H1 (cell line): Measurements from ENCODE around the gene CADPS. TPM values are rescaled to one million over a fixed set of nuclear protein-coding genes. Genes with fewer than 3 reads are reported as not detected.
A peak's percentile ranks its signal among the peaks of the same experiment; 100 is the strongest.

Experiments
- CTCF ChIA-PET: fragments of 300-600 bp; sonication (Branson Sonifier 250); formaldehyde crosslinking; loops from one replicate; lab custom pipeline; 2021; ENCODE audit not compliant: partially characterized antibody; lab: Charles Lee
- POLR2A ChIA-PET: fragments of 300-600 bp; sonication (Branson Sonifier 250); formaldehyde crosslinking; loops from one replicate; lab custom pipeline; 2021; ENCODE audit warnings: inconsistent platforms; ENCODE audit not compliant: partially characterized antibody; lab: Charles Lee
- DNase-seq, 2 experiments: peaks; one replicate each; pipeline versions ENCODE4 v3.0.0 to v3.0.0-alpha.2; 2010 to 2022; ENCODE audit warnings: low spot score in 2 of 2, low read depth in 1 of 2, mixed read lengths in 1 of 2
- FAIRE-seq: peaks from 2 replicates; lab custom pipeline; 2011; peaks lifted over from hg19 to GRCh38; lab: Jason Lieb, UNC
- H2AFZ ChIP-seq: 2 replicates; pipeline ENCODE4 v1.8.1; 2012; ENCODE audit warnings: low read length, inconsistent platforms
- H2AK5ac ChIP-seq: 2 replicates; pipeline ENCODE4 v1.6.1; 2013; ENCODE audit warnings: low read depth, low read length
- H2BK120ac ChIP-seq: replicated peaks from 2 replicates; pipeline ENCODE3; 2013; ENCODE audit warnings: low read depth, low read length, inconsistent platforms
- H2BK12ac ChIP-seq: 2 replicates; pipeline ENCODE4 v1.6.1; 2013; ENCODE audit warnings: low read depth, low read length
- H2BK15ac ChIP-seq: 2 replicates; pipeline ENCODE4 v1.6.1; 2013; ENCODE audit warnings: low read length
- H2BK20ac ChIP-seq: 2 replicates; pipeline ENCODE4 v1.6.1; 2013; ENCODE audit warnings: low read length
- H2BK5ac ChIP-seq: 2 replicates; pipeline ENCODE4 v1.6.1; 2013; ENCODE audit warnings: low read depth, low read length
- H3K14ac ChIP-seq: 2 replicates; pipeline ENCODE4 v1.6.1; 2013; ENCODE audit warnings: inconsistent platforms; ENCODE audit not compliant: insufficient read length
- H3K18ac ChIP-seq: 2 replicates; pipeline ENCODE4 v1.6.1; 2013; ENCODE audit warnings: low read length; ENCODE audit errors: extremely low read depth
- H3K23ac ChIP-seq: 2 replicates; pipeline ENCODE4 v1.6.1; 2013; ENCODE audit warnings: inconsistent platforms; ENCODE audit not compliant: insufficient read length
- H3K23me2 ChIP-seq: 2 replicates; pipeline ENCODE4 v1.6.1; 2013; ENCODE audit warnings: low read depth, low read length
- H3K27ac ChIP-seq: 2 replicates; pipeline ENCODE4 v1.6.1; 2011; ENCODE audit warnings: low read depth, low read length, inconsistent platforms
- H3K27me3 ChIP-seq, 4 experiments: replicated peaks in 1 of 4; 1 replicate in 1 of 4; 2 replicates in 3 of 4; pipeline versions ENCODE4 v1.6.1 to v1.8.1; 2011 to 2013; ENCODE audit warnings: low read length in 3 of 4, mild to moderate bottlenecking in 3 of 4, inconsistent platforms in 2 of 4, mixed read lengths in 2 of 4, moderate library complexity in 1 of 4; ENCODE audit not compliant: control insufficient read depth in 3 of 4, insufficient read depth in 3 of 4; ENCODE audit errors: extremely low read depth in 1 of 4
- H3K36me3 ChIP-seq, 4 experiments: 2 replicates each; pipeline versions ENCODE4 v1.6.1 to v1.8.1; 2011 to 2013; ENCODE audit warnings: mild to moderate bottlenecking in 4 of 4, low read length in 3 of 4, moderate library complexity in 2 of 4, control low read depth in 1 of 4, inconsistent platforms in 1 of 4; ENCODE audit not compliant: insufficient read depth in 4 of 4, control insufficient read depth in 2 of 4
- H3K4ac ChIP-seq: replicated peaks from 2 replicates; pipeline ENCODE3; 2013; ENCODE audit warnings: low read length, low read depth, mixed read lengths, inconsistent platforms; ENCODE audit not compliant: insufficient read length
- H3K4me1 ChIP-seq, 4 experiments: replicated peaks in 1 of 4; 1 replicate in 1 of 4; 2 replicates in 3 of 4; pipeline versions ENCODE4 v1.6.1 to v1.8.1; 2011 to 2013; ENCODE audit warnings: low read length in 3 of 4, inconsistent platforms in 2 of 4, mixed read lengths in 1 of 4; ENCODE audit not compliant: insufficient read depth in 4 of 4, control insufficient read depth in 3 of 4
- H3K4me2 ChIP-seq, 2 experiments: 2 replicates each; pipeline versions ENCODE4 v1.6.1 to v1.8.1; 2011 to 2013; ENCODE audit warnings: low read depth in 2 of 2, low read length in 2 of 2, control low read depth in 1 of 2, inconsistent platforms in 1 of 2, mild to moderate bottlenecking in 1 of 2; ENCODE audit not compliant: insufficient read depth in 1 of 2
- H3K4me3 ChIP-seq, 4 experiments: fragments of 200-600, 300-600 bp in 1 of 4; sonication (generic), shearing (Covaris generic), sonication (Bioruptor Twin) in 1 of 4; 2 replicates each; pipeline versions ENCODE4 v1.5.1 to v1.8.1; 2011 to 2016; ENCODE audit warnings: low read length in 4 of 4, low read depth in 3 of 4, control low read depth in 2 of 4, inconsistent platforms in 2 of 4, mild to moderate bottlenecking in 2 of 4, mixed read lengths in 1 of 4, moderate library complexity in 1 of 4; ENCODE audit not compliant: insufficient read depth in 2 of 4; ENCODE audit errors: extremely low read depth in 1 of 4
- H3K56ac ChIP-seq: replicated peaks from 2 replicates; pipeline ENCODE3; 2013; ENCODE audit warnings: low read depth, mild to moderate bottlenecking, mixed read lengths, low read length, inconsistent platforms; ENCODE audit not compliant: insufficient read length
- H3K79me1 ChIP-seq: 2 replicates; pipeline ENCODE4 v1.6.1; 2013; ENCODE audit warnings: low read depth, low read length, control low read depth
- H3K79me2 ChIP-seq, 2 experiments: 2 replicates each; pipeline versions ENCODE4 v1.6.1 to v1.8.1; 2012 to 2013; ENCODE audit warnings: low read length in 2 of 2, mild to moderate bottlenecking in 2 of 2, inconsistent platforms in 1 of 2; ENCODE audit not compliant: insufficient read depth in 2 of 2, control insufficient read depth in 1 of 2
- H3K9ac ChIP-seq, 4 experiments: replicated peaks in 1 of 4; 1 replicate in 1 of 4; 2 replicates in 3 of 4; pipeline versions ENCODE4 v1.6.1 to v1.8.1; 2011 to 2013; ENCODE audit warnings: low read depth in 3 of 4, low read length in 3 of 4, control low read depth in 2 of 4, mild to moderate bottlenecking in 2 of 4, moderate library complexity in 2 of 4, inconsistent platforms in 1 of 4; ENCODE audit errors: extremely low read depth in 1 of 4
- H3K9me3 ChIP-seq, 2 experiments: 2 replicates each; pipeline versions ENCODE4 v1.6.1 to v1.8.1; 2012 to 2013; ENCODE audit warnings: mild to moderate bottlenecking in 2 of 2, moderate library complexity in 2 of 2, control low read depth in 1 of 2, inconsistent platforms in 1 of 2, low read depth in 1 of 2, low read length in 1 of 2, mixed read lengths in 1 of 2; ENCODE audit not compliant: insufficient read depth in 2 of 2
- H4K20me1 ChIP-seq, 2 experiments: replicated peaks in 1 of 2; 2 replicates each; pipeline versions ENCODE3 to v1.8.1; 2011 to 2013; ENCODE audit warnings: inconsistent platforms in 2 of 2, low read length in 2 of 2, mild to moderate bottlenecking in 1 of 2; ENCODE audit not compliant: insufficient read depth in 2 of 2, control insufficient read depth in 1 of 2
- H4K5ac ChIP-seq: 2 replicates; pipeline ENCODE4 v1.6.1; 2013; ENCODE audit warnings: low read length, low read depth, mixed read lengths, inconsistent platforms; ENCODE audit not compliant: insufficient read length
- H4K8ac ChIP-seq: 2 replicates; pipeline ENCODE4 v1.8.0; 2013; ENCODE audit warnings: mild to moderate bottlenecking, moderate library complexity, low read length, inconsistent platforms; ENCODE audit not compliant: insufficient read depth; ENCODE audit errors: extremely low read depth
- H4K91ac ChIP-seq: replicated peaks from 2 replicates; pipeline ENCODE3; 2013; ENCODE audit warnings: low read length, mixed read lengths, inconsistent platforms; ENCODE audit not compliant: insufficient read length
- BCL11A ChIP-seq, 2 experiments: IDR thresholded peaks; one replicate each; pipeline ENCODE4 v1.6.1; 2011; ENCODE audit warnings: low read depth in 2 of 2, low read length in 2 of 2, mild to moderate bottlenecking in 2 of 2
- FOSL1 ChIP-seq: IDR thresholded peaks from 2 replicates; pipeline ENCODE4 v1.6.1; 2011; ENCODE audit warnings: mild to moderate bottlenecking, low read depth, low read length, moderate library complexity; ENCODE audit not compliant: insufficient read depth
- HDAC2 ChIP-seq, 2 experiments: fragments of 300-600 bp in 1 of 2; sonication (generic) in 1 of 2; IDR thresholded peaks; 2 replicates each; pipeline ENCODE4 v1.6.1; 2011 to 2012; ENCODE audit warnings: low read depth in 2 of 2, low read length in 2 of 2, mild to moderate bottlenecking in 2 of 2, moderate library complexity in 2 of 2, borderline replicate concordance in 1 of 2, inconsistent platforms in 1 of 2
- NANOG ChIP-seq: IDR thresholded peaks from 2 replicates; pipeline ENCODE4 v1.6.1; 2011; ENCODE audit warnings: low read length, low read depth, mild to moderate bottlenecking, inconsistent platforms; ENCODE audit not compliant: insufficient read depth, poor library complexity, severe bottlenecking
- POLR2A ChIP-seq, 2 experiments: IDR thresholded peaks; 1 replicate in 1 of 2; 2 replicates in 1 of 2; pipeline ENCODE4 v1.6.1; 2011; ENCODE audit warnings: low read depth in 2 of 2, low read length in 2 of 2, mild to moderate bottlenecking in 2 of 2; ENCODE audit errors: control extremely low read depth in 1 of 2
- SAP30 ChIP-seq: fragments of 300-600 bp; sonication (generic); IDR thresholded peaks from 2 replicates; pipeline ENCODE4 v1.7.1; 2012; ENCODE audit warnings: low read length, moderate library complexity, mild to moderate bottlenecking, inconsistent platforms; ENCODE audit not compliant: insufficient read depth, insufficient replicate concordance
- SRF ChIP-seq: IDR thresholded peaks from 2 replicates; pipeline ENCODE4 v1.6.1; 2011; ENCODE audit warnings: mild to moderate bottlenecking, low read depth, low read length, moderate library complexity
- TAF7 ChIP-seq: optimal IDR thresholded peaks from 2 replicates; pipeline ENCODE3; 2011; ENCODE audit warnings: low read depth, mild to moderate bottlenecking, inconsistent platforms, low read length, moderate library complexity, borderline replicate concordance
- TEAD4 ChIP-seq: IDR thresholded peaks from 2 replicates; pipeline ENCODE4 v1.6.1; 2012; ENCODE audit warnings: low read depth, low read length, inconsistent platforms, mixed read lengths
- YY1 ChIP-seq: IDR thresholded peaks from 2 replicates; pipeline ENCODE4 v1.6.1; 2011; ENCODE audit warnings: low read depth, mild to moderate bottlenecking, low read length
- WGBS, 2 experiments: shearing (Covaris generic) in 1 of 2; methylation state at CpG; one replicate each; pipeline versions ENCODE4 v1.1.6 to v1.1.7; 2013 to 2015; ENCODE audit warnings: low lambda C conversion rate in 2 of 2, mixed read lengths in 2 of 2, inconsistent platforms in 1 of 2, low coverage in 1 of 2, missing lambda C conversion rate in 1 of 2; ENCODE audit not compliant: insufficient replicate concordance in 2 of 2, insufficient coverage in 1 of 2, insufficient read length in 1 of 2; ENCODE audit errors: extremely low coverage in 1 of 2, missing lambda C conversion rate in 1 of 2; 5-methylcytosine and 5-hydroxymethylcytosine counted together
- polyA plus RNA-seq, 7 experiments: library from polyadenylated mRNA; depleted of rRNA in 3 of 7; stranded (reverse) in 5 of 7; unstranded in 2 of 7; fragments of >200 nt in 5 of 7; fragments of 200-250 nt in 2 of 7; gene quantifications; 1 replicate in 5 of 7; 2 replicates in 1 of 7; 4 replicates in 1 of 7; pipeline versions ENCODE4 v1.2.1 to v1.2.3, GENCODE V29; 2011 to 2013; ENCODE audit warnings: missing spikeins in 2 of 7, mixed read lengths in 2 of 7
- total RNA-seq: library from RNA; stranded (reverse); fragmentation: NEBNext Ultra II Directional; extraction: Animal tissue kit (Norgen Biotek cat#: 25700); gene quantifications from 2 replicates; pipeline ENCODE4 v1.2.1, GENCODE V29; 2021
- TF ChIP-seq, protein P1 (sequence below): IDR thresholded peaks from 2 replicates; pipeline ENCODE4 v1.6.1; 2011; ENCODE audit warnings: low read depth, mild to moderate bottlenecking, low read length; ENCODE audit not compliant: insufficient read depth

CADPS gene
- total and polyA plus RNA-seq, 2 of the 8 experiments (the other 6 are each of a cell fraction or from before 2014, with no cell fraction given), result 7.1 to 10.2 TPM

GRCh38 chr3:62708638-62709373, 166.4 kb downstream of the CADPS start:
- Histone ChIP-seq H3K23me2 (no peaks in the 10 kb centered on the region), H2AFZ (peak overlapping the region; percentile 55; the same call in 1 of the 2 replicates), H2AK5ac (no peak overlapping the region), H3K23ac (no peak overlapping the region), H2BK20ac (no peak overlapping the region), H4K91ac (no peak overlapping the region), H3K79me1 (no peaks in the 10 kb centered on the region), H3K4ac (no peak overlapping the region), H4K20me1 (no peaks in the 10 kb centered on the region), H4K8ac (no peak overlapping the region), H2BK15ac (no peak overlapping the region), H3K4me3 (no peak overlapping the region), H3K27ac (no peak overlapping the region), H3K27me3 (peaks cover 0 to 1% (median 0%) of the 10 kb centered on the region in 4 experiments; a peak in 1 of 7 replicates), H2BK120ac (no peak overlapping the region), H3K9ac (no peak overlapping the region), H3K4me1 (peaks cover 5 to 13% (median 8%) of the 10 kb centered on the region in 4 experiments; a peak in 6 of 7 replicates), H3K4me2 (no peak overlapping the region; a peak in 1 of 4 replicates), H3K9me3 (no peaks in the 10 kb centered on the region), H3K56ac (no peak overlapping the region), H3K14ac (no peak overlapping the region), H2BK5ac (no peak overlapping the region; the same call in 1 of the 2 replicates), H3K18ac (peak overlapping the region; percentile 55; the same call in 1 of the 2 replicates), H3K36me3 (no peaks in the 10 kb centered on the region), H4K5ac (no peak overlapping the region), H3K79me2 (no peaks in the 10 kb centered on the region), H2BK12ac (no peak overlapping the region)
- ChIA-PET CTCF (interaction anchor here (0.6 to 2.1 kb wide), 7 partner anchors 8 to 521 kb away, joined by 3 to 7 read pairs (median 6); no protein-coding TSS in a partner anchor), POLR2A (interaction anchor here (0.7 to 1.0 kb wide), 2 partner anchors 9 to 15 kb away, joined by 3 read pairs; no protein-coding TSS in a partner anchor)
- no peak for DNase-seq
- FAIRE-seq, result peak; percentile 13
- 54% methylated on average over 5 of the region's 5 CpGs; no CpG with 5 or more reads in 1 of the 2 experiments for WGBS, 2 experiments
- TF ChIP-seq, protein P1, sequence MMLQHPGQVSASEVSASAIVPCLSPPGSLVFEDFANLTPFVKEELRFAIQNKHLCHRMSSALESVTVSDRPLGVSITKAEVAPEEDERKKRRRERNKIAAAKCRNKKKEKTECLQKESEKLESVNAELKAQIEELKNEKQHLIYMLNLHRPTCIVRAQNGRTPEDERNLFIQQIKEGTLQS, result no peak
- TF ChIP-seq TEAD4, result no peak
- TF ChIP-seq HDAC2 (IDR thresholded peaks at IDR 0.05; ENCODE audit: borderline replicate concordance in 1 of 2, low read depth in 2 of 2, low read length in 2 of 2), result no peak
- no peak for TF ChIP-seq SRF
- TF ChIP-seq BCL11A (IDR thresholded peaks at IDR 0.05; ENCODE audit: low read depth in 2 of 2, low read length in 2 of 2), result no peak
- no peak for TF ChIP-seq POLR2A (IDR thresholded peaks at IDR 0.05; ENCODE audit: control extremely low read depth in 1 of 2, low read depth in 2 of 2, low read length in 2 of 2)
- TF ChIP-seq NANOG, result no peak
- no peak for TF ChIP-seq SAP30
- no peak for TF ChIP-seq FOSL1
- TF ChIP-seq TAF7, result no peak
- TF ChIP-seq YY1, result no peak
